ENCODE results near the gene WDFY4.

WDFY4 gene

DNA sequence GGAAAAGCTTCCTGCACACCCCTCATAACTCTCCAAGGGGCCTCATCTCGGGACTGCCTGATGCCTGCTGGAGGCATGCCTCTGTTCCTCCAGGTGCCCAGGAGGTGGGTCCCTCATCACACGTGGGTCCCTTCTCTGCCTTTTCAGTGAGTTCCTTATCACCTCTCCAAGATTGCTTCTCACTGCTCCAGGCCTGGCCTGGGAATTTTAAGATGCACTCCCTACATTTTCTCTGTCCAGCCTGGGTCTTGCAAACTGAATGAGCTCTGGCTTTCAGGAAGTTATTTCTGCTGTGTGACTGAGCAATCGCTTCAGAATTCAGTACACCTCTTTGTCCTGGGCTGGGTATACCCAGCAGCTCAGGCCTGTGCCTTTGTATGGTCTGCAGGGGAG is 211.1 kb downstream of the WDFY4 start:
- no peak for DNase-seq (ENCODE audit: insufficient read length, low spot score)
- TF ChIP-seq CTCF (IDR thresholded peaks at IDR 0.05; ENCODE audit: insufficient read depth, missing control alignments), result no peak
- FAIRE-seq, result no peak

DNA sequence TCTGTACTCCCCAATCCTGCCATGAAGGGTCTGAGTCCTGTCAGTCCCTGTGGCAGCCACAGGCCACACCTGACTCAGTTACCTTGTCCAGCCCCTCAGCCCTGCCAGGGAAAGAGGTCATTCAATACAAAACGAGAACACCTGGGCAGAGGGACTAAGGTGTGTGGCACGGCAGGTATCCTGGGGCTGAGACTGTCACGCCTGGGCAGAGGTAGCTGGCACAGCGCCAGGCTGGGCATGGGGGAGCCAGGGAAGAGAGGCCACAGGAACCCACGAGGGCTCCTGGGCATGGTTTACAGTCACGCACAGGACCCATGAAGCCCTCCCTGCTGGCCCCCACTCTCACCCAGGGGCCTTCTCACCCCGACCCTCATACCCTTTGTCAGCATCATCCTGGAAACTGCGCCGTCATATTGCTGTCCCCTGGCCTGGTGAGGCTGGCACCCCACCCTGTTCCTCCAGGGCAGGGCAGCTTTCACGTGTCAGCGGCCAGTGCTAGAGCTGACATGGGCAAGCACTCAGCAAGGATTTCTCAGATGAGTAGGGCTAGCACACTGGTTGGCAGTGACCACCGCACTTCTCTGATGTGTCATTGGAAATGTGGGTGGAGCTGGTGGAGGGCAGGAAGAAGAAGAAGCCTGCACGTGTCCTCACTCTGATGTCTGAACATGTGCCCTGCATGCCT is 212.2 kb downstream of the WDFY4 start:
- FAIRE-seq (no peak), DNase-seq (ENCODE audit: insufficient read length, low spot score) (no peak)
- TF ChIP-seq CTCF (IDR thresholded peaks at IDR 0.05; ENCODE audit: insufficient read depth, missing control alignments), result no peak

DNA sequence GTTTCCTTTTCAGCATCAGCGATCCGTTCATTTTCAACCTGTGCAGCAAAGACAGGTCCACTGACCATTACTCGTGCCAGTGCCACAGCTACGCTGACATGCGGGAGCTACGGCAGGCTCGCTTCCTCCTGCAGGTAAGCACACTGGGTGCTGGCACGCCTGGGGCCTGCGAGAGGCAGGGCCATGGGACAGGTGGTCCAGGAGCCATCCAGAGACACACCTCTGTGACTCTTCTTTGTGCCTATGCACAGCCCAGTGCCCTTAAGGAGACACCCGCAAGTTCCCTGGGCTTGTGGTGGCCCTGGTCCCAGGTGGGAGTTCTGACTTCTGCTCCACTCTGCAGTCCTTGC is 212.7 kb downstream of the WDFY4 start:
- FAIRE-seq (no peak), DNase-seq (ENCODE audit: insufficient read length, low spot score) (no peak)
- no peak for TF ChIP-seq CTCF (IDR thresholded peaks at IDR 0.05; ENCODE audit: insufficient read depth, missing control alignments)

DNA sequence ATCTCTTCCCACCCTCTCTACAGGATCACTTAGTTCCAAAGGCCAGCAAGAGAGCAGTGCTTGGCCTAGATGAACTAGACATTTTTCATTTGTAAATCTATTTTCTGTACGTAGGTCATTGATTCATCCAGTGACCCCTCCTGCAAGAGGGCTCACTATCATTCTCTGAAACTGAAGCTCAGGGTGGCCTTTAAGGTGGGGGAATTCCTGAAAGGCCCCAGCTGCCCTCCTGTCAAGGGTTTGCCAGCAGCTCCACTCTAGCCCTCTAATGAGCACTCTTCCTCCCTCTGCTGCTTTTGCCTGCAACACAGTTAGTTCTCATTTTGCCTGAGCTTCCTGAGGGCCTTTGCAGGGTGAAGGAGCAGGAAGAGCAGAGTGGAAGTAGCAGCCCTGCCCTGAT is 213.8 kb downstream of the WDFY4 start:
- FAIRE-seq (no peak), DNase-seq (ENCODE audit: insufficient read length, low spot score) (no peak)

GRCh38 chr10:48899781-48900180 is 215.1 kb downstream of the WDFY4 start:
- DNase-seq (ENCODE audit: insufficient read length, low spot score), result no peak
- no peak for TF ChIP-seq CTCF (IDR thresholded peaks at IDR 0.05; ENCODE audit: insufficient read depth, missing control alignments)
- no peak for FAIRE-seq

More for the DNA sequence above, 213.8 kb downstream of the WDFY4 start:
- no peak for TF ChIP-seq CTCF (IDR thresholded peaks at IDR 0.05; ENCODE audit: insufficient read depth, missing control alignments)

DNA sequence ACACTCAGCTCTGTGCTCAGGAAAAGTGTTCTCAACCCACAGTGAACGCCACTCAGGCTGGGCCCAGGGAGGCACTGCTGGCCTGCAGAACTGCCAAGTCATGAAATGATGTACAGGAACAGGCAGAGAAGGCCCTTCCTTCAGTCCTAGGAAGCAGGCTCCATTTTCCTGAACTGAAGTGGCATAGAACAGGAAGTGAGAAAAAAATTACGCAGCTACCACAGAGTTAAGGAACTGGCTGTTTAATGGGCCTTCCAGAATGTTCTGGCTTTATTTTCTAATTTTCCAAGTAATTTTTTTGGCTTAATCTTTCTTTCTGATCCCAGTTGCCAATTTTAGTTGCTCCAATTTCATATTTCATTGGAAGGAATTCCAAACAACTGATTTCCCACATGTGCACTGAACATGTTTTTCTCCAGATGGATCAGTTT is 215.7 kb downstream of the WDFY4 start:
- TF ChIP-seq CTCF (IDR thresholded peaks at IDR 0.05; ENCODE audit: insufficient read depth, missing control alignments), result no peak
- DNase-seq (ENCODE audit: insufficient read length, low spot score) (no peak), FAIRE-seq (no peak)

- no peak for TF ChIP-seq CTCF (IDR thresholded peaks at IDR 0.05; ENCODE audit: insufficient read depth, missing control alignments)
- no peak for DNase-seq (ENCODE audit: insufficient read length, low spot score)
- no peak for FAIRE-seq
Measured at GRCh38 chr10:48901319-48901718, 216.6 kb downstream of the WDFY4 start.
